Upper lobe of right lung (tissue), 1 donor: ENCODE measurements around the gene CEP126. TPM values are rescaled to one million over a fixed set of nuclear protein-coding genes. Genes with fewer than 3 reads are reported as not detected.

Source experiments
- ATAC-seq: fragments of 200-7000 bp; cut with Tn5 transposase; one replicate; pipeline ENCODE4 v1.9.1; 2020; ENCODE audit warnings: mild to moderate bottlenecking, moderate library complexity
- DNase-seq: peaks from one replicate; pipeline ENCODE4 v3.0.0-alpha.2; 2020
- H3K27ac ChIP-seq: fragments of 200-600 bp; one replicate; pipeline ENCODE4 v1.8.0; 2022
- H3K27me3 ChIP-seq: fragments of 200-600 bp; one replicate; pipeline ENCODE4 v1.8.0; 2022; ENCODE audit warnings: mild to moderate bottlenecking
- H3K36me3 ChIP-seq: fragments of 200-600 bp; one replicate; pipeline ENCODE4 v1.8.0; 2022
- H3K4me1 ChIP-seq: fragments of 200-600 bp; one replicate; pipeline ENCODE4 v1.8.0; 2022
- H3K4me3 ChIP-seq: fragments of 200-600 bp; one replicate; pipeline ENCODE4 v1.8.0; 2022; ENCODE audit warnings: mild to moderate bottlenecking
- H3K9me3 ChIP-seq: fragments of 200-600 bp; one replicate; pipeline ENCODE4 v1.8.0; 2022
- intact Hi-C: fragments of 100-400 bp; cut with DNase I; formaldehyde crosslinking; loops from one replicate; pipeline ENCODE4 v1.11.0; 2022
- total RNA-seq: library from RNA; stranded (reverse); fragmentation: NEBNext Ultra II Directional; extraction: Animal tissue kit (Norgen Biotek cat#: 25700); gene quantifications from one replicate; pipeline ENCODE4 v1.2.1, GENCODE V29; 2021
- TF ChIP-seq, protein P1 (sequence below): fragments of 200-600 bp; IDR thresholded peaks from one replicate; pipeline ENCODE4 v1.8.0; 2022; ENCODE audit warnings: antibody characterized with exemption
- donor health status: DM: no; HTN: yes; CAD: no; lungs with severe emphysema.

The CEP126 gene
- total RNA-seq, 1 donor from 2014 or later, result 4.3 TPM

GRCh38 chr11:102017026-102017425 lies 102.2 kb downstream of the CEP126 start:
- ATAC-seq, result no peak
- Histone ChIP-seq H3K4me3 (no peak overlapping the region), H3K27ac (no peak overlapping the region), H3K4me1 (no peaks in the 10 kb centered on the region), H3K36me3 (no peaks in the 10 kb centered on the region), H3K9me3 (no peaks in the 10 kb centered on the region), H3K27me3 (no peaks in the 10 kb centered on the region)
- DNase-seq, result no peak
- intact Hi-C loops, result no loop called here
- TF ChIP-seq, protein P1, sequence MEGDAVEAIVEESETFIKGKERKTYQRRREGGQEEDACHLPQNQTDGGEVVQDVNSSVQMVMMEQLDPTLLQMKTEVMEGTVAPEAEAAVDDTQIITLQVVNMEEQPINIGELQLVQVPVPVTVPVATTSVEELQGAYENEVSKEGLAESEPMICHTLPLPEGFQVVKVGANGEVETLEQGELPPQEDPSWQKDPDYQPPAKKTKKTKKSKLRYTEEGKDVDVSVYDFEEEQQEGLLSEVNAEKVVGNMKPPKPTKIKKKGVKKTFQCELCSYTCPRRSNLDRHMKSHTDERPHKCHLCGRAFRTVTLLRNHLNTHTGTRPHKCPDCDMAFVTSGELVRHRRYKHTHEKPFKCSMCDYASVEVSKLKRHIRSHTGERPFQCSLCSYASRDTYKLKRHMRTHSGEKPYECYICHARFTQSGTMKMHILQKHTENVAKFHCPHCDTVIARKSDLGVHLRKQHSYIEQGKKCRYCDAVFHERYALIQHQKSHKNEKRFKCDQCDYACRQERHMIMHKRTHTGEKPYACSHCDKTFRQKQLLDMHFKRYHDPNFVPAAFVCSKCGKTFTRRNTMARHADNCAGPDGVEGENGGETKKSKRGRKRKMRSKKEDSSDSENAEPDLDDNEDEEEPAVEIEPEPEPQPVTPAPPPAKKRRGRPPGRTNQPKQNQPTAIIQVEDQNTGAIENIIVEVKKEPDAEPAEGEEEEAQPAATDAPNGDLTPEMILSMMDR, result no peak

- H3K27me3 ChIP-seq, result no peaks in the 10 kb centered on the region
- H3K9me3 ChIP-seq, result no peaks in the 10 kb centered on the region
- no peaks in the 10 kb centered on the region for H3K36me3 ChIP-seq
- DNase-seq, result no peak
- TF ChIP-seq, protein P1, result no peak
- intact Hi-C loops, result no loop called here
- peak overlapping the region; percentile 45 for H3K27ac ChIP-seq
- no peaks in the 10 kb centered on the region for H3K4me1 ChIP-seq
- ATAC-seq, result peak; percentile 93
- H3K4me3 ChIP-seq, result no peak overlapping the region
Measured at GRCh38 chr11:102026217-102026616, 111.4 kb downstream of the CEP126 start.

GRCh38 chr11:102026959-102027358 lies 112.1 kb downstream of the CEP126 start:
- intact Hi-C loops, result no loop called here
- TF ChIP-seq, protein P1, result no peak
- Histone ChIP-seq H3K4me3 (no peak overlapping the region), H3K9me3 (no peaks in the 10 kb centered on the region), H3K27ac (peak overlapping the region; percentile 45), H3K27me3 (no peaks in the 10 kb centered on the region), H3K4me1 (no peaks in the 10 kb centered on the region), H3K36me3 (no peaks in the 10 kb centered on the region)
- ATAC-seq, result no peak
- DNase-seq, result no peak

DNA sequence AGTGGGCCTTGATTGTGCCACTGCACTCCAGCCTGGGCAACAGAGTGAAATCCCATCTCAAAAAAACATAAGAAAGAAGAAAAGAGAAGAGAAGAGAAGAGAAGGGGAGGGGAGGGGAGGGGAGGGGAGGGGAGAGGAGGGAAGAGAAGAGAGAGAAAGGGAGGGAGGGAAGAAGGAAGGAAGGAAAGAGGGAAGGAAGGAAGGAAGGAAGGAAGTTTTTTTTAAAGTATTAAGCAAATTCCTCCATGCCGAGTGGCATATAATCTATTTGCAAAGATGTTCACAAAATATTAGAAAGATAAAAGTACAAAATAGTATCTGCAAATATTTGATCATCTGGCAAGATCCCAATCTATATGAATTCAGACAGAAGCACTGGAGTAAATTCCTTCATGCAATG lies 121.9 kb downstream of the CEP126 start:
- Histone ChIP-seq H3K36me3 (no peaks in the 10 kb centered on the region), H3K27ac (no peak overlapping the region), H3K9me3 (no peaks in the 10 kb centered on the region), H3K27me3 (no peaks in the 10 kb centered on the region), H3K4me3 (no peak overlapping the region), H3K4me1 (no peaks in the 10 kb centered on the region)
- intact Hi-C loops, result no loop called here
- DNase-seq, result no peak
- TF ChIP-seq, protein P1, result no peak
- ATAC-seq, result no peak

- Histone ChIP-seq H3K4me3 (peak overlapping the region; percentile 59), H3K4me1 (no peaks in the 10 kb centered on the region), H3K27ac (no peak overlapping the region), H3K27me3 (peaks cover 11% of the 10 kb centered on the region), H3K9me3 (no peaks in the 10 kb centered on the region), H3K36me3 (no peaks in the 10 kb centered on the region)
- TF ChIP-seq, protein P1, result no peak
- DNase-seq (no peak), ATAC-seq (no peak)
- intact Hi-C loops, result no loop called here
Measured at GRCh38 chr11:102046841-102047240, 132.0 kb downstream of the CEP126 start.

DNA sequence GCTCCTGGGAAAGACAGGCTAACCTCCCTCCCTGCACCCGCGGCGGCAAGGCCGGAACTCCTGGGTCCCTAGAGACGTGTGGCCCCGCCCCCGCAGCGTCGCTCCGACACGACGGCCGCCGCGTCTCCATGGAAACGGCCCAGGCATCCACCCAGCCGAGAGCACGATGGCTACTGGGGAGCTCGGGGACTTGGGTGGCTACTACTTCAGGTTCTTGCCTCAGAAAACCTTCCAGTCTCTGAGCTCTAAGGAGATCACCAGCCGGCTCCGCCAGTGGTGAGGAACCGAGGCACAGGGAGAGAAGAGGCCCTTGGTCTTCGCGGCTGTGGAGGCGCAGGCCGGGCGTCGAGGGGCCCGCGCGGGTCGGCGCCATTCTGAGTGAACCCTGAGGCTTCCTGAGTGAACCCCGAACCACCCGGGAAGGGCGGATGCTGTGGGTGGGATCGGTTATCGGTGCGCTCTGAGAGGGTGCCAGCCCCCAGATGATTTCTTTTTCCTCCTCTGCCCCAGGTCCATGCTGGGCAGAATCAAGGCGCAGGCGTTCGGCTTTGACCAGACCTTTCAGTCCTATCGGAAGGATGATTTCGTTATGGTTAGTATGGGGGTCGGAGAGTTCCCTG lies 132.6 kb downstream of the CEP126 start, which contains the start of gene CFAP300:
CFAP300 (plus strand) TSS at position 133 of the 620 bp plus-strand sequence; CDS start at position 167, 34 bp downstream.
- peak; percentile 94 for DNase-seq
- intact Hi-C loops, result no loop called here
- Histone ChIP-seq H3K9me3 (no peaks in the 10 kb centered on the region), H3K27ac (peak within 1 kb of the TSS; percentile 33), H3K4me3 (peak within 1 kb of the TSS; percentile 59), H3K27me3 (peaks cover 11% of the 10 kb centered on the region), H3K36me3 (no peaks in the 10 kb centered on the region), H3K4me1 (no peaks in the 10 kb centered on the region)
- peak; percentile 98 for ATAC-seq
- TF ChIP-seq, protein P1, result no peak
